T-helper 1 cell treated with Interleukin-12 subunit alpha and Interleukin-12 subunit beta and Interleukin-4 antibody, amounts not matched to agents 30 ng/mL and 1 ng/mL, for 36 hours (primary cell): ENCODE data around the gene PRCP. TPM values are rescaled to one million over a fixed set of nuclear protein-coding genes. Genes with fewer than 3 reads are reported as not detected.
"Not testable (repeated sequence)": the region's sequence is repeated elsewhere in the genome, so short reads cannot be mapped to it uniquely, and the experiment has no call there.

Experiments
- intact Hi-C: fragments of 100-400 bp; cut with micrococcal nuclease; formaldehyde crosslinking; loops from one replicate; pipeline ENCODE4 v1.15.1; 2024
- total RNA-seq: library from RNA; stranded (reverse); gene quantifications from 2 replicates; pipeline ENCODE4 v1.2.3, GENCODE V29; 2022

Gene PRCP
- total RNA-seq, result 27.4 and 29.5 TPM in 2 replicates

DNA sequence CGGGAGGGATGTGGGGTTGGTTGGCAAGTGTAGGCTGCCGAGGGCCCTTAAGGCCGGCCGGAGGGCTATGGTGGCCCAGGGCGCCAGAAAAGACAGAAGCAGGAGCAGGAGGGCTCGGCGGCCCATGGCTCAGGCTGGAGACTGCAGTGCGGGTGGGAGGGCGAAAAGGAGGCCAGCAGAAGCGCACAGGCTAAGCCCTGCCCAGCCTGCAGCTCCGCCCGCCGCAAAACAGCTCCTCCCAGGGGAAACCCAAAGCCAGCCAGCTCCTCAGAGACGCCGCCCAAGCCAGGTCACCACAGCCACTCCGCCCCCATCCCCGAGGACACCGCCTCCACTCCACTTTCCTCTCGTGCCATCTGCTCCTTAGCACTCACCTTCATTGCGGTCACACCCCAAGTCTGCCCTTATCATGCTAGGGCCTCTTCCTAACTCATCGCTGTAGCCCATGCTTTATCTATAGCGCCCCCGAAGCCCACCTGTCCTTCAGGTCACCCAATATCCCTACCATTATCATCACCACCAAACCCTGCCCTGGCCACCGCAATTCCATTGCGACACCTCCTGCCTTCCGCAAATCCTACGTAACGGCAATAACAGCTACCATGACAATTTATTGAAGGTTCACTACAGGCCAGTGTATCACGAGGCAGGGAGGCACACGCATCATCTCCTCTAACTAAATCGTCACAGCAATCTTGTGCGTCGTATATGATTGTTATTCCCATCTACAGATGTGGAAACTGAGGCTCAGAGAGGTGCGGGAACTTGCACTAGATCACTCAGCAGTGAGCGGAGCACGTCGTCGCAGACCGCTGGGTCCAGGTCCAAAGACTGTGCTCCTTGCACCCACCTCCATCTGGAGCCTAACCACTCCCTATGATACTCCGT lies at the start of gene PRCP:
PRCP (minus strand) TSS at position 154 of the 888 bp plus-strand sequence; CDS start at position 126, 28 bp downstream.
- intact Hi-C loops, result loop anchor here (1.0 kb wide), 11 partner anchors 20 to 1030 kb away; partner anchors contain the start of genes ANKRD42, CCDC90B and RAB30

DNA sequence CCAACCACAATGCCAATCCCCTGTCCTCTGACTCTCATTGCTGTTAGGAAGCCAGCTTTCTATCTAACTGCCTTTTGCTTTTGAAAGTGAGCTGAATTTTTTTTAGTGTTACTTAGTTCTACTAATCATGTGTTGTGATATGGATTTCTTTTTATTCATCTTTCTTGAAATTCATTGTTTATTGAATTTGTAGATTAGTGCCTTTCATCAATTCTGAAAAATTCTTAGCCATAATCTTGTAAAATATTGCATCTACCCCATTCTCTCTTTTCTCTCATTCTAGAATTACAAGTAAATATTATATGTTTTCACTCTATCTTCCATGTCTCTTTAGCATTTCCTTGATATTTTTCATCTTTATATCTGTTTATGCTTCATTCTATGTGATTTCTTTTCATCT lies 49.1 kb upstream of the PRCP start:
- intact Hi-C loops, result no loop called here

DNA sequence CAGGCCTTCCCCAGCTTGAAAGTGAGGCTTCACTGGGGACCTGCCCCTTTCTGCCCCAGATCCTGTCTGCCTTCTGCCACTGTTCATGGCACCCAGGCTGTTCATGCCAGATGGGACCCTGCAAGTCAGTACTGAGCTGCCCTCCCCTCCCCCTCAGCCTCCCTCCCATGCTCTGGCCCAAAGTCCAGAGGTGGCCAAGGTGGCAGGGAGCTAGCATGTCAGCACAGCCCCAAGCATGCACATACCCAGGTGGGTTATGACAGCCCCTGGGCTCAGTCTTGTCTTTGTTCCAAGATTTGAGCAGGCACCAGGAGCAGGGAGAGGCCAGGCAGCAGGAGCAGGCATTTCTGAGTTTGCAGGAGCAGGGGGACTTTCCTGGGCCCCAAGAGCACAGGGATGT lies 45.5 kb upstream of the PRCP start:
- intact Hi-C loops, result no loop called here

DNA sequence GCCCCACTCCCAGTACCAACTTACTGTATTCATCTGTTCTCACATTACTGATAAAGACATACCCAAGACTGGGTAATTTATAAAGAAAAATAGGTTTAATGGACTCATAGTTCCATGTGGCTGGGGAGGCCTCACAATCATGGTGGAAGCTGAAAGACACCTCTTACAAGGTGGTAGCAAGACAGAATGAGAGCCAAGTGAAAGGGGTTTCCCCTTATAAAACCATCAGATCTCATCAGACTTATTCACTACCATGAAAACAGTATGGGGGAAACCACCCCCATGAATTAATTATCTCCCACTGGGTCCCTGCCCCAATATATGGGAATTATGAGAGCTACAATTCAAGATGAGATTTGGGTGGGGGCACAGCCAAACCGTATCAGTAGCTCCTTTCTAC lies 44.8 kb upstream of the PRCP start:
- intact Hi-C loops, result not testable (repeated sequence)

DNA sequence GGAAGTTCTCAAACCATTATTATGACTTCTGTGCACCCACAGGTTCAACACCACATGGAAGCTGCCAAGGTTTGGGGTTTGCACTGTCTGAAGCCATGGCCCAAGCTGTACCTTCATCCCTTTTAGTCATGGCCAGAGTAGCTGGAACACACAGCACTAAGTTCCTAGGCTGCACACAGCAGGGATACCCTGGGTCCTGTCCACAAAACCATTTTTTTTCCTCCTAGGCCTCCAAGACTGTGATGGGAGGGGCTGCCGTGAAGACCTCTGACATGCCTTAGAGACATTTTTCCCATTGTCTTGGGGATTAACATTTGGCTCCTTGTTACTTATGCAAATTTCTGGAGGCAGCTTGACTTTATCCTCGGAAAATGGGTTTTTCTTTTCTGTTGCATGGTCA lies 44.0 kb upstream of the PRCP start:
- intact Hi-C loops, result no loop called here

DNA sequence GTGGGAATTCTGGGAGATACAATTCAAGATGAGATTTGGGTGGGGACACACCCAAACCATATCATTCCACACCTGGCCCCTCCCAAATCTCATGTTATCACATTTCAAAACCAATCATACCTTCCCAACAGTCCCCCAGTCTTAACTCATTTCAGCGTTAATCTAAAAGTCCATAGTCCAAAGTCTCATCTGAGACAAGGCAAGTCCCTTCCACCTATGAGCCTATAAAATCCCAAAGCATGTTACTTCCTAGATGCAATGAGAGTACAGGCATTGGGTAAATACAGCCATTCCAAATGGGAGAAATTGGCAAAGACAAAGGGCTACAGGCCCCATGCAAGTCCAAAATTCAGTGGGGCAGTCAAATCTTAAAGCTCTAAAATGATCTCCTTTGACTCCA lies 43.2 kb upstream of the PRCP start:
- intact Hi-C loops, result not testable (repeated sequence)

DNA sequence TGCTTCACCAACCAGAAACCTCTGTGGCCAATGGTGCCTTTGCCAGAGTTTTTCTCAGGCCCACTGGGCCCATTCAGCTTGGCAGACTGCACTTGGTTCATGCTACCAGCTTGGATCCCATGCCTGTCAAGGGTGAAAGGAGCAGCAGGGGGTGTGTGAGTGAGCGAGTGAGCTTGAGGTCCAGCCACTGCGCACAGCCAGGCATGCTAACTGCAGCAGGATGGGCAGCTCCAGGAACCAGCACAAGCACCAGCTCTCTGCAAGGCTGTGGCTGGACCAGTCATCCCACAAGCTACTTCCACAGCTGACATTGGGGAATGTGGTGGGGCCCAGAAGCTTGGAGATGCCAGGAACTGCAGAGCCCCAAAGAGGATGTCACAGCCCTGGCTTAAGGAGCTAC lies 42.1 kb upstream of the PRCP start:
- intact Hi-C loops, result no loop called here

DNA sequence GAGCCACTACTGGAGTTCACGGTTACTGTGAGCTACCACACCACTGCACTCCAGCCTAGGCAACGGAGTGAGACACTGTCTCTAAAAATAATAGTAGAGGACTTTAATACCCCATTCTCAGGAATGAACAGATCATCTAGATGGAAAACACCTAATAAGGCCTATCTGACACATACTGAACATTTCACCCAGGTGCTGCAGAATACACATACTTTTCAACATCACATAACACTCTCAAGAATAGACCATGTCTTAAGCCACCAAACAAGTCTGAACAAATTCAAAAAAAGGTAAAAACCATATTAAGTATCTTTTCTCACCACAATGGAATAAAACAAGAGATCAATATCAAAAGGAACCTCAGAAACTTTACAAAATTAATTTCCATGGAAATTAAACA lies 39.2 kb upstream of the PRCP start:
- intact Hi-C loops, result no loop called here

DNA sequence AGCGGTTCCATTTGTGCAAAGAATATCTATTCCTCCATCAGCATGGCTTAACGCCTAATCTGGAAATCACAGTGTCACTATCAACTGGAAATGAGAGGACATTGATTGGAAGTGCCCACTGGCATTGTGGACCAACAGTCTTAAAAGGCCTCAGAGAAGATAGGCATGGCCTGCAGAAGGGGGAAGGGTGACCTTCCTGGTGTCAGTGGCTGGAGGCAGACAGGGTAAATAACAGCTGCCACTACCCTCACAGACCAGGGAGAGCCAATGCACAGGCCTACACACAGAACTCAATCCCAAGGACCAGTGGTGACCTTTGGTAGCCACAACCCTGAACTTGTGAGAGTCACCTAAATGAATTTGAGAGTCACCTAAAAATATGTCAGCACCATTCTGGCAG lies 37.3 kb upstream of the PRCP start:
- intact Hi-C loops, result no loop called here

DNA sequence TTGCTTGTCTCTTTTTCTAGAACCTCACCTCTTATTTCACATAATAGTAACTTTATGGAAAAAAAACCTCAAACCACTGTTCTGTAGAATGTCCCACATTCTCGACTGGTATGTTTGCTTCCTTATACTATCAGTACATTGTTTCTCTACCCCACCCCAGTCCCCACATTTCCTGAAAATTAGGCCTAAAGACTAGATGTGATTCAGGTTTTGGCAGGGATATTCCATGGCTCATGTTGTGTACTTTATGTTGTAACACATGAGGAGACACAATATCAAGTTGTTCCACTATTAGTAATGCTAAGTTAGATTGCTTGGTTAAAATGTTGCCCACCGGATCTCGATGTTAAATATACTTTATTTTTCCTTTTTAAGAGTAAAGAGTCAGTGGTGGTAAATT lies 36.0 kb upstream of the PRCP start:
- intact Hi-C loops, result no loop called here

DNA sequence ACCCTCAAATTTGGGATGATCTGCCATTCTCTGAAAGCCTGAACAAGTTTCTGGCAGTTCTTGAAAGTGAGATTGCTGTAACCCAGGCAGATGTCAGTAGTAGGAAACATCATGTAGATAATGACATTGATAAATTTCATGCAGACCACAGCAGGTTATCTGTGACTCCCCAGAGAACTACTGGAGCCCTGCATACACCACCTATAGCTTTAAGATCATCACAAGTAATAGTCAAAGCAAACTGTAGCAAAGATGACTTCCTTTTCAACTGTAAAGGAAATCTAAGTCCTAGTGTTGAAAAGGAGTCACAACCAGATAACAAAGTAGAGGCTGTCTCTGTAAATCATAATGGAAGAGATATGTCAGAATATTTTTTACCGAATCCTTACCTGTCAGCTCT lies 32.3 kb upstream of the PRCP start:
- intact Hi-C loops, result no loop called here

DNA sequence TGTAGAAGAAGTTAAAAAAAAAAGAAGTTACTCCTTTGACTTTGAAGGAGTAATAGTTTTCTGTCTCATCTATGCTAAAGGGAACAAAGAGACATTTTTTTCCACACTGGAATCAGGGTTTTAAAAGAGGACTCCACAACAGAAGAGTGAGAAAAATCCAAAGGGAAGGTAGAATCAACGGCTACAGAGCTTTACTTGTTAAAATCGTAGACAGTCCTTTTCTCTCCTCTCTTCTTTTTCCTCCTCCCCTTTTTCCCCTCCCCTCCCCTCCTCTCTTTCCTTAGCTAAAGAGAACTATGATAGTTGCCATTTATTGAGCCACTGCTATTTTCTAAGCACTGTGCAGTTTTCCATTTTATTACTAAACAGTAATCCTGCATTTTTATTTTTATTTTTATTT lies 30.5 kb upstream of the PRCP start:
- intact Hi-C loops, result no loop called here

DNA sequence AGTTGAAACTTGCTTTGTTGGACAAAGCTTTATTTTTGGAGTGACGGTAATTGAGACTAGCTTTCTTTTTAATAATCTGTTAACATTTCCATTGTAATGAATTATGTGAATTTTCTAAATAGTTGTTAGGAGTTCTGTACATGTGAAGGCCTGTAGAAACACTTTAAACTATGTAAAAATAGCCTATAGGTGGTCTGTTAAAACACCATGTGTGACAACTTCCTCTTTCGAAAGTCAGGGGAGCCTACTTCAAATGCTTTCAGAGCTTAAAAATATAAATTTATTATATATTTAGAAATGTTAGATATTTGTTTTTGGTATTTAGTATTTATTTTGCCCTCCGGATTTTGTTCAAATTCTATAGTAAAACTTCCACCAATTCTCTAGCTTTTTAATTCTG lies 30.0 kb upstream of the PRCP start:
- intact Hi-C loops, result no loop called here

DNA sequence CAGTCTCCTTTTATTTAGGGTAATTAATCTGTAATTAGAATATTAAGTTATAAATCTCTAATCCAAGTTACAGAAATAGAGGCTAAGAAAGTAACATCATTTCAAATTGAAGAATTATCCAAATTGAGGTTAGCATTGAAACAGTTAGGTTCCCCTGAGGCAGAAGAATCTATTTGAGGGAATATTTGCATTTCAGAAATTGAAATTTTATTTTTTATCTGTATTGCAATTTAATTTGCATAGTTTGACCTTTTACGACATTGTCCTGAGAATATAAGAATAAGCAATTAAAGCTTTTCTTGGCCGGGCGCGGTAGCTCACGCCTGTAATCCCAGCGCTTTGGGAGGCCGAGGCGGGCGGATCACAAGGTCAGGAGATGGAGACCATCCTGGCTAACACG lies 28.9 kb upstream of the PRCP start:
- intact Hi-C loops, result no loop called here

DNA sequence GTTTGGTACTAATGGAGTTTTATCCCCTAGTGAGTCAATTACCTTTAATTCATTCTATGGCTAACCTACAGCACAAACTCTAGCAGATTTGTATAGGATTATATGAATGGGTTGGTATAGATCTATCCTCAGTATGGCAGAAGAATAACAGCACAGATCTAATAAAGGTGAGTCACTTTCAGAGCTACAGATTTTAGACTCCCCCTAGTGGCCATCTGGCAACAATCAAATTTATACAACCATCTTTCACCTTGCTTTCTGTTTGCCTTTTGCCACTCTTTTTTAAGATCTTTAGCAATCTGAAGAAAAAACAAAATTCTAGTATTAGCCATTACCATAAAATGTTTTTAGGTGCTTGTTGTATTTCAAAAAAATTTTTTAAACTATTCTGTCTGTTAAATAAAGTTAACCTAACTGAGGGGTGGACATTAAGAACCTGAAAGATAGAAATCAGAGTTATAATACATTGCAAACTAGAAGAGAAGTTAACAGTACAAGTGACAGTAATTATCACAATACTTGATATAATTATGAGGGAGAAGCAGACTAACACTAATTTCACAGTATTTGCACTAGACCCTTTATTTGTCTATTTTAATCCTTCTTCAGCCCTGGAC lies 27.1 kb upstream of the PRCP start:
- intact Hi-C loops, result loop anchor here (1.0 to 2.0 kb wide), 8 partner anchors 8 to 144 kb away; partner anchors contain the start of genes DDIAS and RAB30

DNA sequence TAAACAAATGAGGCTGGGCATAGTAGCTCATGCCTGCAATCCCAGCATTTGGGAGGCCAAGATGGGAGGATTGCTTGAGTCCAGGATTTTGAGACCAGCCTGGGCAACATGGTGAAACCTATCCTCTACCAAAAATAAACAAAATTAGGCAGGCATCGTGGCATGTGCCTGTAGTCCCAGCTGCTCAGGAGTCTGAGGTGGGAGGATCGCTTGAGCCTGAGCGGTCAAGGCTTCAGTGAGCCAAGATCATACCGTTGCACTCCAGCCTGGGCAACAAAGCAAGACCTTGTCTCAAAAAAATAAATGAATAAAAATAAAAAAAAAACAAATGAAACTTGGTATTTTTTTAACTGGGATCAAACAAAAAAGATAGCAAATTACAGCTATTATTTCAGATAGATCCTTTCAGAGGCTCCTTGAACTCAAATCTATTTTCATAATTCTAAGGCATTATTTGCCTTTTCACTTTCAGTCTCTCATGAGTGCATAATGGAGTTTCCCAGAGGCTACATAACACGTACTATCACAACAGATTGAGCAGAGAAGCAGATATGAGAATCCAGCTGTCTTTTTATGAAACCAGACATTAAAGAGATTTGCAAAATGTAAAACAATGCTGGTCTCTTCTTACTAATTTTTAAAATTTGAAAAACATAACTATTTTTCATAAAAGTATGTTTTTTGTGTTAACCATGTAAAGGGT lies 24.4 kb upstream of the PRCP start:
- intact Hi-C loops, result loop anchor here (5.0 kb wide), 2 partner anchors 83 to 193 kb away; no protein-coding TSS in a partner anchor

DNA sequence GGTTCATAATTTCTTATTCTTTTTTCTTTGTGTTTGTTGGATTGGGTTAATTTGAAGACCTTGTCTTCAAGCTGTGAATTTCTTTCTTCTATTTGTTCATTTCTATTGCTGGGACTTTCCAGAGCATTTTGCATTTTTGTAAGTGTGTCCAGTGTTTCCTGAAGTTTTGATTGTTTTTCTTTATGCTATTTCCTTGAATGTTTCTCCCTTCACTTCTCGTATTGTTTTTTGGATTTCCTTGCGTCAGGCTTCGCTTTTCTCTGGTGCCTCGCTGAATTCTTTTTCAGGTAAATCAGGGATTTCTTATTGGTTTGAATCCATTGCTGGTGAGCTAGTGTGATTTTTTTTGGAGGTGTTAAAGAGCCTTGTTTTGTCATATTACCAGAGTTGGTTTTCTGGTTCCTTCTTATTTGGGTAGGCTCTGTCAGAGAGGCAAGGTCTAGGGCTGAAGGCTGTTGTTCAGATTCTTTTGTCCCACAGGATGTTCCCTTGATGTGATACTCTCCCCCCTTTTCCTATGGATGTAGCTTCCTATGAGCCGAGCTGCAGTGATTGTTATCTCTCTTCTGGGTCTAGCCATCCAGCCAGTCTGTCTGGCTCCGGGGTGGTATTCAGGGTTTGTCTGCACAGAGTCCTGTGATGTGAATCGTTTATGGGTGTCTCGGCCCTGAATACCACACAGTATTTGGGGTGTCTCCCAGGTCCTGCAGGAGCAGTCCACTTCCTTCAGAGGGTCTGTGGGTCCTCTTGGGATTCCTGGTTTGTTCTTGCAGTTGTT lies 22.4 kb upstream of the PRCP start:
- intact Hi-C loops, result loop anchor here (5.0 kb wide), 2 partner anchors 85 to 195 kb away; no protein-coding TSS in a partner anchor

DNA sequence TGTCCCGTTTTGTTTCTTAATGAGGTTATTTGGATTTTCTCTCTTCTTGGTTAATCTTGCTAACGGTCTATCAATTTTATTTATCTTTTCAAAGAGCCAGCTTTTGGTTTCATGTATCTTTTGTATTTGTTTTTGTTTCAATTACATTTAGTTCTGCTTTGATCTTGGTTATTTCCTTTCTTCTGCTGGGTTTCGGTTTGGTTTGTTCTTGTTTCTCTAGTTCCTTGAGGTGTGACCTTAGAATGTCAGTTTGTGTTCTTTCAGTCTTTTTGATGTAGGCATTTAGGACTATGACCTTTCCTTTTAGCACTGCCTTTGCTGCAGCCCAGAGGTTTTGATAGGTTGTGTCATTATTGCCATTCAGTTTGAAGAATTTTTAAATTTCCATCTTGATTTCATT lies 20.0 kb upstream of the PRCP start:
- intact Hi-C loops, result loop anchor here (1.0 to 5.0 kb wide), 7 partner anchors 19 to 366 kb away; partner anchors contain the start of genes CCDC90B, DDIAS and RAB30

DNA sequence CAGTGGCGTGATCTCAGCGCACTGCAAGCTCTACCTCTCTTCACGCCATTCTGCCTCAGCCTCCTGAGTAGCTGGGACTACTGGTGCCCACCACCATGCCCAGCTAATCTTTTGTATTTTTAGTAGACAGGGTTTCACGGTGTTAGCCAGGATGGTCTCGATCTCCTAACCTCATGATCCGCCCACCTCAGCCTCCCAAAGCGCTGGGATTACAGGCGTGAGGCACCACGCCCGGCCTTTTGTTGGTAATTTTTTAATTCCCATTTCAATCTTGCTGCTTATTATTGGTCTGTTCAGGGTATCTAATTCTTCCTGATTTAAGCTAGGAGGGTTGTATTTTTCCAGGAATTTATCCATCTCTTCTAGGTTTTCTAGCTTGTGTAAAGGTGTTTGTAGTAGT lies 19.6 kb upstream of the PRCP start:
- intact Hi-C loops, result loop anchor here (1.0 to 5.0 kb wide), 8 partner anchors 8 to 367 kb away; partner anchors contain the start of genes CCDC90B, DDIAS and RAB30

DNA sequence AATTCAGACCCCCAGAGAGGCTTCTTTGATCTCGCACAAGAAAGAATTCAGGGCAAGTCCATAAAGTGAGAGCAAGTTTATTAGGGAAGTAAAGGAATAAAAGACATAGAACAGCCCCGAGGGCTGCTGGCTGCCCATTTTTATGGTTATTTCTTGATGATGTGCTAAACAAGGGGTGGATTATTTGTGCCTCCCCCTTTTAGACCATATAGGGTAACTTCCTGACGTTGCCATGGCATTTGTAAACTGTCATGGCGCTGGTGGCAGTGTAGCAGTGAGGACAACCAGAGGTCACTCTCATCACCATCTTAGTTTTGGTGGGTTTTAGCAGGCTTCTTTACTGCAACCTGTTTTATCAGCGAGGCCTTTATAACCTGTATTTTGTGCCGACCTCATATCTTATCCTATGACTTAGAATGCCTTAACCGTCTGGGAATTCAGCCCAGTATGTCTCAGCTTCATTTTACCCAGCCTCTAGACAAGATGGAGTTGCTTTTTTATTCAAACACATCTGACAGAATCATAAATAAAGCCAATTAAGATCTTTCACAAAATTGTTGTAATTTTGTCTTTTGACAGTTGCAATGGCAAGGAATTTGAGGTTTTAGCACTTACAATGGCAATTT lies 8.9 kb upstream of the PRCP start:
- intact Hi-C loops, result no loop called here
